Mononuclear cell (primary cell): Measurements from ENCODE around the gene C2CD4C. TPM values are rescaled to one million over a fixed set of nuclear protein-coding genes. Genes with fewer than 3 reads are reported as not detected.

Experiments used
- H3K27me3 ChIP-seq: 2 replicates; pipeline ENCODE4 v1.6.0; 2011; ENCODE audit warnings: low read length, control low read depth; ENCODE audit not compliant: insufficient read depth
- H3K4me1 ChIP-seq: 2 replicates; pipeline ENCODE4 v1.5.1; 2011; ENCODE audit warnings: mild to moderate bottlenecking, low read length, control low read depth; ENCODE audit not compliant: insufficient read depth
- H3K4me3 ChIP-seq: 2 replicates; pipeline ENCODE4 v1.5.1; 2011; ENCODE audit warnings: mild to moderate bottlenecking, low read length, moderate library complexity
- H3K9me3 ChIP-seq: 2 replicates; pipeline ENCODE4 v1.5.1; 2011; ENCODE audit warnings: low read depth, mild to moderate bottlenecking, control low read depth, low read length
- total RNA-seq: library from RNA; depleted of rRNA; stranded (reverse); fragments of >200 nt; gene quantifications from one replicate; pipeline ENCODE4 v1.2.3, GENCODE V29; 2012

C2CD4C gene
- total RNA-seq, 1 donor = not detected

- Histone ChIP-seq H3K27me3 (no peaks in the 10 kb centered on the region), H3K4me3 (no peak overlapping the region), H3K9me3 (no peaks in the 10 kb centered on the region), H3K4me1 (no peaks in the 10 kb centered on the region)
Observed at GRCh38 chr19:375395-376110, 33.4 kb downstream of the C2CD4C start.

DNA sequence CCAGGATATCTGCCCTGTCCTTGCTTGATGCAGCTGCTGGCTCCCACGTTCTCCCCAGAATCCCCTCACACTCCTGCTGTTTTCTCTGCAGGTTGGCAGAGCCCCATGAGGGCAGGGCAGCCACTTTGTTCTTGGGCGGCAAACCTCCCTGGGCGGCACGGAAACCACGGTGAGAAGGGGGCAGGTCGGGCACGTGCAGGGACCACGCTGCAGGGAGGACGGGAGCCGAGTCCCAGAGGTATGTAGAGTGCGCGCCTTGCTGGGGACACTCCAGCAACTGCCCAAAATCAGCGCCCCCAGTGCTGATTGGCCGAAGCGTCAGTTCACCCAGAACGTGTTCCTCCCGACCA is 34.1 kb downstream of the C2CD4C start:
- H3K4me3 ChIP-seq = no peak overlapping the region
- H3K9me3 ChIP-seq = no peaks in the 10 kb centered on the region
- H3K4me1 ChIP-seq = no peaks in the 10 kb centered on the region
- no peaks in the 10 kb centered on the region for H3K27me3 ChIP-seq

DNA sequence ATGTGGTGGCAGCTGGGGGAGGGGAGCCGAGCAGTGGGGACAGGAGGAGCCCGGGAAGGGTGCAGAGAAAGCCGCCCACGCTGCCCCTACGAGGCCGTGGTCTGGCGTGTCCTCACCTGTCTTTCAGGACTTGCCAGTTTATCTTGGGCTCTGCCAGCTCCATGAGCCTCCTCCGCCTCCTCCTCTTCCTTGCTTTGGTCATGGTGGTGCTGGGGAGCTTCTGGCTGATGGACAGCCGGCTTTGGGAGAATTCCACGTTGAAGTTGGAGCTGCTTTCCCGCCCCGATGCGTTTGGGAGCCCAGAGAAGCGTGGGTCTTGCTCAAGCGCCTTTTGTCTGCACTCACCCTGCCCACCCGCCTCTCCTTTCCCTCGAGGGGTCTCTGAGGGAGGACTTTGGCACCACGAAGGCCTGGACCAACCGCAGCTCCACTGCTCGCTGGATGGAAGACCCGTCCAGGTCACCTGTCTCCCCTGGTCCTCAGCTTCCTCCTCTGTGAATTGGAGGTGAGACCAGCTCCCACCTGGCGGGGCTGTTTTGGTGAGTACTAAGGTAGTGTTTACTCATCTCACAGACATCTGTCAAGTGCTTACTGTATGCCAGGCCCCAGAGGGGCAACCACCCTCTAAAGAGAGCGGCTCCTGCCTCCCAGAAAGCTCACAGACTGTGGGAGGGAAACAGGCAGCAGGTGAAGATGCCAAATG is 34.6 kb downstream of the C2CD4C start:
- no peaks in the 10 kb centered on the region for H3K27me3 ChIP-seq

GRCh38 chr19:373391-374182 is 35.4 kb downstream of the C2CD4C start:
- Histone ChIP-seq H3K4me3 (no peak overlapping the region), H3K4me1 (no peaks in the 10 kb centered on the region), H3K9me3 (no peaks in the 10 kb centered on the region), H3K27me3 (no peaks in the 10 kb centered on the region)

More for the DNA sequence above, 34.6 kb downstream of the C2CD4C start:
- no peaks in the 10 kb centered on the region for H3K4me1 ChIP-seq
- no peak overlapping the region for H3K4me3 ChIP-seq
- no peaks in the 10 kb centered on the region for H3K9me3 ChIP-seq

DNA sequence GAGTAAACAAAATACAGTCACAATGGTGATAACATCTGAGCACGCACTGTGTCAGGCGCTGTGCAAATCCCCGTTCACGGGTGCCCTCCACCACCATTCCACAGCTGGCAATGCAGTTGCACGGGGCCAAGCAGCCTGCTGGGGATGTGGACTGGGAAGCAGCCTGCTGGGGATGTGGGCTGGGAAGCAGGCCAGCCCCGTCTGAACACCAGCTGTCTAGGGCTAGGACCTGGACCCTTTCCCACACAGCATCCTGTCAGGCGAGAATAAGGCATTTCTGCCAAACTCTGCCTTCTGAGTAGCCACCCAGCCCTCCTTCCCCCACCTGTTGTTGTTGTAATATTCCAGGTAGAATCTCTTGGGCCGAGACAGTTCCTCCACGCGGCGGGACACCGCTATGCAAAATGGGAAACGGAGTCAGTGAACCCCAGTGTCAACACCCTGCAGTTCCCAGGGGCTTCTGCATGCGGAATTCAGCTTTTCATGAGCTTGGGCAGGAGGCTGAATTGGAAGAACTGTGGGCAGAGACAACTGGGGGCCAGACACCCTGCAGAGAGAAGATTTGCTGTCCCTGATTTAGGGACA is 36.5 kb downstream of the C2CD4C start:
- no peaks in the 10 kb centered on the region for H3K9me3 ChIP-seq
- H3K4me1 ChIP-seq = no peaks in the 10 kb centered on the region
- no peak overlapping the region for H3K4me3 ChIP-seq
- no peaks in the 10 kb centered on the region for H3K27me3 ChIP-seq

GRCh38 chr19:371501-372168 is 37.3 kb downstream of the C2CD4C start:
- Histone ChIP-seq H3K4me3 (no peak overlapping the region), H3K9me3 (no peaks in the 10 kb centered on the region), H3K27me3 (no peaks in the 10 kb centered on the region), H3K4me1 (no peaks in the 10 kb centered on the region)

GRCh38 chr19:370641-371330 is 38.2 kb downstream of the C2CD4C start:
- Histone ChIP-seq H3K27me3 (no peaks in the 10 kb centered on the region), H3K9me3 (no peaks in the 10 kb centered on the region), H3K4me1 (no peaks in the 10 kb centered on the region), H3K4me3 (no peak overlapping the region)

DNA sequence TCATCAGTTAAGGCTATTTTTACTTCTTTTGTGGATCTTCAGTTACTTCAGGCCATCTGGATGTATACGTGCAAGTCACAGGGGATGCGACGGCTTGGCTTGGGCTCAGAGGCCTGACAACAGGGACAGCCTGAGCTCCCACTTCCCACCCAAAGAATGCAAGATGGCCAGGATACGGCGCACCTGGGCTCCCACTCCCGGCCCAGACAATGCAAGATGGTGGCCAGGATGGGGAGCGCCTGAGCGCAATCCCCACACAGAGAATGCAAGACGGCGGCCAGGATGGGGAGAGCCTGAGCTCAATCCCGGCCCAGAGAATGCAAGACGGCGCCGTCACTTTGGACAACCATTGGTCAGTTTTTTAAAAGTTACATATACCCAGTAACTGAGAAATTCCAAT is 39.1 kb downstream of the C2CD4C start:
- H3K27me3 ChIP-seq = no peaks in the 10 kb centered on the region
- H3K4me3 ChIP-seq = no peak overlapping the region

DNA sequence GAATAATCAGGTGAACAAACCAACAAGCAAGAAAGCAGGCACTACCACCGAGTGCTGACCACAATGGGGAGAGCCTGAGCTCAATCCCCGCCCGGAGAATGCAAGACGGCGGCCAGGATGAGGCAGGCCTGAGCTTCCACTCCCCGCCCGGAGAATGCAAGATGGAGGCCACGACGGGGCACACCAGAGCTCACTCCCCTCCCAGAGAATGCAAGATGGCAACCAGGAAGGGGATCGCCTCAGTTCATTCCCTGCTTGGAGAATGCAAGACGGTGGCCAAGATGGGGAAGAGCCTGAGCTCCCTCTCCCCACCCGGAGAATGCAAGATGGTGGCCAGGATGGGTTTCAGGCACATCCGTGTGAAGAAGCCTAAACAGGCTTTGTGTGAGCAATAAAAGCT is 39.7 kb downstream of the C2CD4C start:
- Histone ChIP-seq H3K9me3 (no peaks in the 10 kb centered on the region), H3K27me3 (no peaks in the 10 kb centered on the region), H3K4me3 (no peak overlapping the region), H3K4me1 (no peaks in the 10 kb centered on the region)

More for the DNA sequence above, 39.1 kb downstream of the C2CD4C start:
- Histone ChIP-seq H3K4me1 (no peaks in the 10 kb centered on the region), H3K9me3 (no peaks in the 10 kb centered on the region)

DNA sequence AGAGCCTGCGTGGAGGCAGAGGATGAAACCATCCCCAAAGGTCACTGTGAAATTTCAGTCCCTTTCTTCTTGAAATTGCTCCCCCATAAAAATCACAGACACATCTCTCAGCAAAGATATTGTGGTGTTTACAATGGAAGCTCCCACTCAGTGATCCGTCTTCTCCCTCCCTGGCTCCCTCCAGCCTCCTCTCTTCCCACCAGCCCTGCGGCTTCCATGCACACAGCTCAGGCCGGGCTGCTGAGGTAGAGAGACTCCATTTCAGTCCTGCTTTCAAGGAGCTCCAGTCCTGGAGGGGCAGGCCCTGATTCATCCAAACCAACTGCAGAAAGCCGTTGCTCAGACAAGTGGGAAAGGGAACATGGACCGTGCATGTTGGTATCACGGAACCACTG is 40.3 kb downstream of the C2CD4C start:
- H3K4me1 ChIP-seq = no peaks in the 10 kb centered on the region
- H3K9me3 ChIP-seq = no peaks in the 10 kb centered on the region
- no peaks in the 10 kb centered on the region for H3K27me3 ChIP-seq
- no peak overlapping the region for H3K4me3 ChIP-seq

DNA sequence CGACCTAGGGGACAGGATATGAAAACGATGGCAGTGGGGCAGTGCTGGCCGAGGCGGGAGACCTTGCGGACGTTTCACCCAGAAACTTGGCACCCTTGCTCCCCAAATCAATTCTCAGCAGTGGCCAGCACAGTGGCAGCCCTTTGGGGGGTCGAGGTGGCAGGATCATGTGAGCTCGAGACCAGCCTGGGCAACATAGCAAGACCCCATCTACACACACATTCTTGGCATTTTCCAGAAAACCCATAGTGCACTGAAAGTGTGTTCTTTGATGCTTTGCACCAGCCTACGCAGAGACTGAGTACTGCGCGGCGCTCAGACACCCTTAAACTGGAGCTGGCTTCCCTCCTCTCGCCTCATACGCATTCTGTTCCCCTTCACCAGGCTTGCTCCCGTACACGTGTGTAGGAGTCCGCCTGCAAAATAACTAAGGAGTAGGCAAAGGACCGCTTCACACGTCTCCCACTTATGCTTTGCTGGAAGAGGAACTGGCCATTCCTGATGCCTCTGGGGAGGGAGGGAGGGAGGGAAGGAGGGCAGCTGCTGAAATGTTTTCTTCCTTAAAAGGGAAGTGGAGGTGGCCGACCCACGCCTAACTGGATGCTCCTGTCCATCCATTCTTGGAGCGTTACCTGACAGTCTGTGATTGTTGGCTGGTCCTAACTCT is 40.9 kb downstream of the C2CD4C start:
- Histone ChIP-seq H3K27me3 (no peaks in the 10 kb centered on the region), H3K4me1 (no peaks in the 10 kb centered on the region), H3K4me3 (no peak overlapping the region), H3K9me3 (no peaks in the 10 kb centered on the region)

GRCh38 chr19:367561-367960 is 41.4 kb downstream of the C2CD4C start:
- H3K4me1 ChIP-seq = no peaks in the 10 kb centered on the region
- no peak overlapping the region for H3K4me3 ChIP-seq
- H3K27me3 ChIP-seq = no peaks in the 10 kb centered on the region
- H3K9me3 ChIP-seq = no peaks in the 10 kb centered on the region

DNA sequence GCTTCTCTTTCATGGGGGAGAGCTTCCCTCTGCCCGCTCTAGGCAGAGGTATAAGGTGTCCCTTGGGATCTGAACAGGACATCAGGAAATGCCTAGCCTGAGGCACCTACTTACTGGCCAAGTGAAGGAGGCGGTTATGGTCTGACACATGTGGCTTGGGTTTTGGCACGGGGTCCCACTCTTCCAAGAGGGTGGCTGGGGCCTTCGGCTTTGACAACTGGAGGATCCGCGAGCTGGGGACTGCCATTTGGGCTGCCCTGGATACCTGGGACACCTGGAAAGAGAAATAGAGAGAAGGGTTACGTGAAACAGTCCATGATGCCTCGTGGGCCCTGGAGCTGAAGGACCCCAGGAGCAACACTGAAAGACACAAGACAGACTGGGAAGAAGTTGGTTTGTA is 42.0 kb downstream of the C2CD4C start:
- H3K27me3 ChIP-seq = no peaks in the 10 kb centered on the region
- no peaks in the 10 kb centered on the region for H3K4me1 ChIP-seq
- H3K9me3 ChIP-seq = no peaks in the 10 kb centered on the region
- no peak overlapping the region for H3K4me3 ChIP-seq
